NB4 (cell line): Measurements from ENCODE around the gene SPIB.

Experiments used
- DNase-seq: peaks from one replicate; pipeline ENCODE4 v3.0.0; 2010; ENCODE audit warnings: low read depth
- H3K4me3 ChIP-seq: one replicate; pipeline ENCODE4 v1.5.1; 2011; ENCODE audit warnings: mild to moderate bottlenecking, low read depth, low read length, moderate library complexity
- CTCF ChIP-seq: IDR thresholded peaks from one replicate; pipeline ENCODE4 v1.5.1; 2012; ENCODE audit warnings: low read depth, low read length
- MYC ChIP-seq: IDR thresholded peaks from 2 replicates; pipeline ENCODE4 v1.6.1; 2011; ENCODE audit warnings: low read depth, low read length
- POLR2A ChIP-seq: IDR thresholded peaks from 2 replicates; pipeline ENCODE4 v1.6.1; 2011; ENCODE audit warnings: mild to moderate bottlenecking; ENCODE audit not compliant: insufficient read length; ENCODE audit errors: extremely low read depth
- TF ChIP-seq, protein P1 (sequence below): IDR thresholded peaks from 2 replicates; pipeline ENCODE4 v1.6.1; 2011; ENCODE audit warnings: low read depth, low read length

The SPIB gene

GRCh38 chr19:50459067-50459456, 40.3 kb downstream of the SPIB start:
- DNase-seq: no peak
- no peak overlapping the region for H3K4me3 ChIP-seq
- no peak for TF ChIP-seq MYC
- no peak for TF ChIP-seq CTCF
- TF ChIP-seq, protein P1, sequence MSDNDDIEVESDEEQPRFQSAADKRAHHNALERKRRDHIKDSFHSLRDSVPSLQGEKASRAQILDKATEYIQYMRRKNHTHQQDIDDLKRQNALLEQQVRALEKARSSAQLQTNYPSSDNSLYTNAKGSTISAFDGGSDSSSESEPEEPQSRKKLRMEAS: no peak
- TF ChIP-seq POLR2A: no peak

GRCh38 chr19:50459638-50460037, 40.9 kb downstream of the SPIB start:
- no peak for TF ChIP-seq MYC
- no peak for TF ChIP-seq CTCF
- no peak for TF ChIP-seq POLR2A
- TF ChIP-seq, protein P1: no peak
- no peak for DNase-seq
- H3K4me3 ChIP-seq: no peak overlapping the region

GRCh38 chr19:50460161-50460765, 41.5 kb downstream of the SPIB start:
- H3K4me3 ChIP-seq: no peak overlapping the region
- peak; percentile 18 for DNase-seq
- TF ChIP-seq, protein P1: no peak
- TF ChIP-seq MYC (no peak), CTCF (no peak), POLR2A (no peak)

GRCh38 chr19:50461066-50461875, 42.5 kb downstream of the SPIB start:
- TF ChIP-seq POLR2A (no peak), CTCF (peak; percentile 77)
- peak; percentile 69 for DNase-seq
- H3K4me3 ChIP-seq: no peak overlapping the region

GRCh38 chr19:50462970-50463369, 44.2 kb downstream of the SPIB start:
- no peak for DNase-seq
- no peak overlapping the region for H3K4me3 ChIP-seq
- TF ChIP-seq POLR2A (no peak), MYC (no peak), CTCF (no peak)
- TF ChIP-seq, protein P1: no peak
